Sciatic nerve (tissue), 2 donors: Measurements from ENCODE around the gene OR8H1. TPM values are rescaled to one million over a fixed set of nuclear protein-coding genes. Genes with fewer than 3 reads are reported as not detected.

Experiments
- ATAC-seq: fragments of 200-7000 bp; cut with Tn5 transposase; one replicate; pipeline ENCODE4 v1.9.1; 2020; ENCODE audit warnings: mild to moderate bottlenecking, moderate library complexity
- DNase-seq: peaks from one replicate; pipeline ENCODE4 v3.0.0-alpha.2; 2020; ENCODE audit warnings: low spot score
- intact Hi-C: fragments of 100-400 bp; cut with DNase I; formaldehyde crosslinking; loops from one replicate; pipeline ENCODE4 v1.14.2; 2022
- total RNA-seq: library from RNA; stranded (reverse); fragmentation: NEBNext Ultra II Directional; extraction: Animal tissue kit (Norgen Biotek cat#: 25700); gene quantifications from one replicate; pipeline ENCODE4 v1.2.1, GENCODE V29; 2021
- donor health status: DM: no; HTN: no; CAD: no.
- donor health status: DM: no; HTN: no; CAD: no.

Gene OR8H1, protein sequence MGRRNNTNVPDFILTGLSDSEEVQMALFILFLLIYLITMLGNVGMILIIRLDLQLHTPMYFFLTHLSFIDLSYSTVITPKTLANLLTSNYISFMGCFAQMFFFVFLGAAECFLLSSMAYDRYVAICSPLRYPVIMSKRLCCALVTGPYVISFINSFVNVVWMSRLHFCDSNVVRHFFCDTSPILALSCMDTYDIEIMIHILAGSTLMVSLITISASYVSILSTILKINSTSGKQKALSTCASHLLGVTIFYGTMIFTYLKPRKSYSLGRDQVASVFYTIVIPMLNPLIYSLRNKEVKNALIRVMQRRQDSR
- total RNA-seq = not detected

DNA sequence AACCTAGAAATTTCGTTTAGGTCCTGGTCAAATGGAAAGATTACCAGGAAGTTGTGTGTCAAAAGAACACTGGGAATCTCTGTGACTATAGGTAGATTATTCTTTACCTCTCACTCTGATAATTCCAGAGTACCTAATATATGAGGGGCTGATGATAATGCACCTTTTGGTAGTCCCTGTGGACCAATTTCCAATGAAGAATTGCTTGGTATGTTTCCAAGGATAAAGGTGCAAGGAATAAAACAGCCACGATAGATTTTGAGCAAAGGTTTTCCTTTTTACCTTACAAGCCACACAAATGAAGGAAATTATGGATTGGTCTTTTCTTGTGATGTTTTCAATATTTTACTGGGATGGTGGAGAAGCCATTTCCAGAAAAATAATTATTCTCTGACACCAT is at the start of gene OR8H1:
TSS of gene OR8H1 (minus strand) at position 101 of the 400 bp plus-strand sequence. CDS start 1,192 bp downstream, outside the sequence.
- intact Hi-C loops = no loop called here
- ATAC-seq (no peak), DNase-seq (no peak)

DNA sequence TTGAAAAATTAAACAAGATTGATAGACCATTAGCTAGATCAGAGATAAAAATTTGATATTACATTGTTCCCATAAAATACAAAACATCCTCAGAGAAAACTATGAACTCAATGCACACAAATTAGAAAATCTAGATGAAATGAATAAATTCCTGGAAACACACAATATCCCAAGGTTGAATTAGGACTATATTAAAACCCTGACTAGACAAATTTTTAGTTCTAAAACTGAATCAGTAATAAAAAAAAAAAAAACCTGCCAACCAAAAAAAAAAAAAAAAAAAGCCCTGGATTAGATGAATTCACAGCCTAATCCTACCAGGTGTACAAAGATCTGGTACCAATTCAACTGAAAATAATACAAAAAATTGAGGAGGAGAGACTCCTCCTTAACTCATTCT is 48.2 kb upstream of the OR8H1 start:
- intact Hi-C loops = no loop called here
- DNase-seq (no peak), ATAC-seq (no peak)

GRCh38 chr11:56333156-56333555 is 41.1 kb upstream of the OR8H1 start:
- DNase-seq (no peak), ATAC-seq (no peak)
- intact Hi-C loops = no loop called here

GRCh38 chr11:56331861-56332491 is 39.9 kb upstream of the OR8H1 start:
- DNase-seq = no peak
- intact Hi-C loops = no loop called here
- ATAC-seq = peak; percentile 38

- intact Hi-C loops = no loop called here
- no peak for DNase-seq
- no peak for ATAC-seq
Measured at GRCh38 chr11:56314844-56315243, 22.8 kb upstream of the OR8H1 start, which contains the start of gene OR8K3. Gene OR8K3 (plus strand): TSS chr11:56315144. CDS start chr11:56318307, 3,163 bp downstream.

GRCh38 chr11:56307836-56308235 is 15.8 kb upstream of the OR8H1 start:
- intact Hi-C loops = no loop called here
- DNase-seq (no peak), ATAC-seq (peak; percentile 13)

GRCh38 chr11:56296898-56297297 is 4.8 kb upstream of the OR8H1 start:
- DNase-seq (no peak), ATAC-seq (no peak)
- intact Hi-C loops = no loop called here

- intact Hi-C loops = no loop called here
Measured at GRCh38 chr11:56273854-56274253, 18.2 kb downstream of the OR8H1 start, which contains the start of gene OR5T1. Gene OR5T1 (plus strand): TSS chr11:56274154. CDS start chr11:56275639, 1,485 bp downstream.

DNA sequence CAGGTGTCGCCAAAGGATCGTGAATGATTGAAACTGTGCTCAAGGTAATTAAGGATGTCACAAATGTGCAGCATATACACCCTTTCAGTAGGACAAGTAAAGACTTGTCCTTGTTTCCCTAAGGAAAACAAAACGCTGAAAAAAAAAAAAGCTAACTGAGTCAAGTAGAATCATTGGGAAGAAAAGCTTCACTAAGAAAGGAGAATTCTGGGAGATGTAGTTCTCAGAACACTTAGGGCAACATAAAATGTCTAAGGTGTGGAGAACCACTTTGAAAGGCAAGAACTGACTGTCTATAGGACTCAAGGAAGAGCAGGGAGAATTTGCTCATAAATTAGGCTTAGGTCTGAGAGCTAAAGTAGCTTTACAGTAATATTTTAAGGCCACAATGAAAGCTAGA is 21.0 kb downstream of the OR8H1 start:
- no peak for ATAC-seq
- intact Hi-C loops = no loop called here
- DNase-seq = no peak

More at GRCh38 chr11:56273854-56274253, 18.2 kb downstream of the OR8H1 start, which contains the start of gene OR5T1:
- no peak for ATAC-seq
- DNase-seq = no peak

GRCh38 chr11:56251954-56252353 is 40.1 kb downstream of the OR8H1 start, which contains the start of gene OR5T3:
Gene OR5T3 (plus strand): TSS chr11:56252254. CDS start chr11:56252254, 0 bp downstream.
- intact Hi-C loops = no loop called here
- DNase-seq (no peak), ATAC-seq (no peak)

Other genes with a start within 250 kb of the OR8H1 start
- not detected for gene OR8I2, start 198.9 kb downstream of the OR8H1 start, total RNA-seq
- not detected for gene OR8H2, start 188.6 kb downstream of the OR8H1 start, total RNA-seq
- gene OR8H3, start 169.9 kb downstream of the OR8H1 start, total RNA-seq = not detected
- gene OR8J3, start 152.1 kb downstream of the OR8H1 start, total RNA-seq = not detected
- not detected for gene OR8K5, start 131.9 kb downstream of the OR8H1 start, total RNA-seq
- not detected for gene OR5J2, start 115.6 kb downstream of the OR8H1 start, total RNA-seq
- gene OR5T2, start 58.0 kb downstream of the OR8H1 start, total RNA-seq = not detected
- not detected for gene OR5T3, start 40.0 kb downstream of the OR8H1 start, total RNA-seq
- gene OR5T1, start 18.1 kb downstream of the OR8H1 start, total RNA-seq = not detected
- gene OR8K3, start 22.9 kb upstream of the OR8H1 start, total RNA-seq = not detected
- gene OR8K1, start 53.8 kb upstream of the OR8H1 start, total RNA-seq = not detected
- gene OR8J1, start 62.0 kb upstream of the OR8H1 start, total RNA-seq = not detected
- gene OR8U1, start 83.4 kb upstream of the OR8H1 start, total RNA-seq = not detected
- gene OR5AL1, start 120.4 kb upstream of the OR8H1 start, total RNA-seq = not detected
- not detected for gene OR5M3, start 181.1 kb upstream of the OR8H1 start, total RNA-seq
- not detected for gene OR5M8, start 199.1 kb upstream of the OR8H1 start, total RNA-seq